Muscle of arm (tissue), 12 donors: ENCODE results near the gene SCLY. TPM values are rescaled to one million over a fixed set of nuclear protein-coding genes. Genes with fewer than 3 reads are reported as not detected.

Experiments used
- DNase-seq: peaks from one replicate; pipeline ENCODE4 v3.0.0-alpha.2; 2013
- polyA plus RNA-seq, 12 donors: library from polyadenylated mRNA; unstranded; fragments of 120-200 nt; gene quantifications; one replicate each; pipeline ENCODE4 v1.2.1, GENCODE V29; 2013; ENCODE audit not compliant: insufficient read length in 12 of 12

SCLY gene
- polyA plus RNA-seq, 12 donors, result 7.7 to 13.9 (median 10.2) TPM; not detected in 1

DNA sequence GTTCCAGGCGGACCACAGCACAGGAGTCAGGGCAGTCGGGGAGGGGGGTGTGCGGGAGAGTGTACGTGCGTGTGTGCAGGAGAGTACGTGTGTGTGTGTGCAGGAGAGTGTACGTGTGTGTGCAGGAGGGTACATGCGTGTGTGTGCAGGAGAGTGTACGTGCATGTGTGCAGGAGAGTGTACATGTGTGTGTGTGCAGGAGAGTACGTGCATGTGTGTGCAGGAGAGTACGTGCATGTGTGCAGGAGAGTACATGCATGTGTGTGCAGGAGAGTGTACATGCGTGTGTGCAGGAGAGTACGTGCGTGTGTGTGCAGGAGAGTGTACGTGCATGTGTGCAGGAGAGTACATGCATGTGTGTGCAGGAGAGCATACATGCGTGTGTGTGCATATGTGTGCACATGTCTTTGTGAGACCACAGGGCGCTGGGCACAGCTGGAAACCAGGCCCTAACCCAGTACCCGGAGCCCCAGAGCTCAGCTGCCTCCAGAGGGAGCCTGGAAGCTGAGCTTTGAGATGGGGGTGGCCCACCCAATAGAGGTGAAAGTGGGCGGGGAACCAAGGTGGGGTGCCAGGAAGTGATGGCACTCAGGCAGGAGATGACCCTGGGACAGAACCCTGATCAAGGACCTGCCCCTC, 63.8 kb downstream of the SCLY start:
- no peak for DNase-seq

DNA sequence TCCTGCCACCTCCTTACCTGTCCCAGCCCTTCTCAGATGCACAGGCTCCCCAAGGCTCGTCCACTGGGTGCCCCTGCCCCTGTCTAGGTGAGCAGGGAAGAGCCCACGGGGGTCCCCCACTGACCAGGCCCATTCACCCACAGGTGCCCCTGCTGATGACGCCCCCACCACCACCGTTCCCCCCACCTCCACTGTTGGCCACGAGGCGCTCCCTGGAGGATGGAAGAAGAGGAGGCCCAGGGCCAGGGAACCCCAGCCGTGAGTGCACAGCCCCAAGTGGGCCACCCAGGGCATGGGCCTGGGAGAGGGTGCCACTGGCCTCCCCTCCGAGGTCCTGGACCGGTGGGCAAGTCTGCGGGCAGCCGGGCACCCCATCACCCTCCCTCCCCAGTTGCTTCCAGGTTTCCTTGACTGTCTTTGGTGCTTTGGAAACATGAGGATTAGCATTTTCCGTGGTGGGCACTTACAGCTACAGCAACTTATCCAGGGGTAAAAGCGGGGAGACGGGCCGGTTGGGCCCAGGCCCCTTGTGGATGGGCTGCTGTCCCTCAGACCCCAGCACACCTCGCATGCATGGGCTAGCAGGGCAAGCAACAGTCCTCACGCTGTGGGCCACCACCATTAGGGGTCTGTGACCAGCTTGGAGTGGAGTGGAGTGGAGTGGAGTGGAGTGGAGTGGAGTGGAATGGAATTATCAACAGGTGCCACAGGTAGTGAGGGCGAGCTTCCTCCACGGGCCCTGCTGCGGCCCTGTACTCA, 64.5 kb downstream of the SCLY start:
- no peak for DNase-seq

DNA sequence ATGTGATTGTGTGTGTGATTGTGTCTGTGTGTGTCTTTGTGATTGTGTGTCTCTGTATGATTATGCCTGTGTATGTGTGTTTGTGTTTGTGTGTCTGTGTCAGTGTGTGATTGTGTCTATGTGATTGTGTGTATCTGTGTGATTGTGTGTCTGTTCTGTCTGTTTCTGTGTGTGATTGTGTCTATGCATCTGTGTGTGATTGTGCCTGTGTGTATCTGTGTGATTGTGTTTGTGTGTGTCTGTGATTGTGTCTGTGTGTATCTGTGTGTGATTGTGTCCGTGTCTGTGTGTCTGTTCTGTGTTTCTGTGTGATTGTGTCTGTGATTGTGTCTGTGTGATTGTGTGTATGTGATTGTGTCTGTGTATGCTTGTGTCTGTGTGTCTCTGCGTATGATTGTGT, 65.5 kb downstream of the SCLY start:
- DNase-seq, result no peak

DNA sequence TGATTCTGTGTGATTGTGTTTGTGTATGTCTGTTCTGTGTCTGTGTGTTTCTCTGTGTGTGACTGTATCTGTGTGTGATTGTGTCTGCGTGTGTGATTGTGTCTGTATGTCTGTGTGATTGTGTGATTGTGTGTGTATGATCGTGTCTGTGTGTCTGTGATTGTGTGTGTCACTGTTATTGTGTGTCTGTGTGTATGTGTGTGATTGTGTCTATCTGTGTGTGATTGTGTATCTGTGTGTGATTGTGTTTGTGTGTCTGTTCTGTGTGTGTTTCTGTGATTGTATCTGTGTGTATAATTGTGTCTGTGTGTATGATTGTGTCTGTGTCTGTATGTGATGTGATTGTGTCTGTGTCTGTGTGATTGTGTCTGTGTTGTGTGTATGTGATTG, 66.0 kb downstream of the SCLY start:
- DNase-seq, result no peak

DNA sequence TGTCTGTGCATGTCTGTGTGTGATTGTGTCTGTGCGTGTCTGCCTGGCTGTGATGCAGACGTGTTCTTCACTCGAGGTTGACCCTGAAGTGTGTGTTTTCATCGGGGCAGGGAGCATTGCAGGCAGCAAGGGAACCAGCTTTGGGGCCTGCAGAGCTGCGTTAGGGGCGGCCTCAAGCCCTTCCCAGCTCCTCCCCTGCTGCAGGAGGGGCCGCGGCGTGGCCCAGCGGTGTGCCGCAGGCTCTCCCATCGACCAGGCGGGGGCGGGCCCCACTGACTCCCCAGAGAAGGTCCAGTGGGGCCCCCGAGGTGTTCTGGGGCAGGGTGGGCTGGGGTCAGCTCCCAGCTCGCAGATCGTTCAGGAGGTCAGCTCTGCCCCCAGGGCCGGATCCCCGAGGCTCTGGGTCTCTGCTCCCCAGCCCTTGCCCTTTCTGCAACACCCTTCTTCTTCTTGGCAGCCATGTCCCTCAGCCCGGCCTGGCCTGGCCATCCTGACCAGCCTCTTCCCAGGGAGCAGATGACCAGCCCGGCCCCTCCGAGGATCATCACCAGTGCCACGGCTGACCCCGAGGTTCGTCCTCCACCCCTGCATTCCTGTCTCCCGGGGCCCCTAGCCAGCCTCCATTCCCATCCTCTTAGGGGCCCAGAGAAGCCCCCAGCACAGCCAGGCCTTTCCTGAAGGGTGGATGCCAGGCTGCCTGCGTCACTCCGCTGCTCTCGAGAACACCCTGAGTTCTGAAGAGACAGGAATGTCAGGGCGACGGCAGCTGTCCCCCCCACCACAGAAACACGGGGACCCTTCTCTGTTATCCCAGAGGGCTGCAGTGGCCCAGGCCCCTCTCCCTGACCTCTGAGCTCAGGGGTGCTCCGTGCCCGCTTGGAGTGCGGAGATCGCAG, 66.6 kb downstream of the SCLY start:
- DNase-seq, result peak; percentile 35

DNA sequence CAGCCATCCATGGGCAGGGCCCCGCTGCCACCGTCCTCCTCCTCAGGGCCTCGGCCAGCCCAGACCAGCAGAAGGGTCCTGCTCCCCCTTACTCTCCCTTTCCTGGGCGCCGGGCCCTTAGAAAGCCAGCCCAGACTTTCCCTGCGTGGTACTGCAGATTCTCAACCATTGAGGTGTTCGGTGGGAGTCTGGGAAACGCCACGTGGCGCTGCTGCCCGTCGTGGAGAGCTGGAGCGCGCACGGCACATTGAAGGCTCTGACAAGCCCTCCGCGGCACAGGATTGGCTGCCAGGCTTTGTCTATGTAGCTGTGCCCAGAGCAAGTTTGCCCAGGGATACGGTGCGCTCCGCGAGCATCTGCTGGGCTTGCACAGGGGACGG, 67.2 kb downstream of the SCLY start:
- DNase-seq, result no peak

DNA sequence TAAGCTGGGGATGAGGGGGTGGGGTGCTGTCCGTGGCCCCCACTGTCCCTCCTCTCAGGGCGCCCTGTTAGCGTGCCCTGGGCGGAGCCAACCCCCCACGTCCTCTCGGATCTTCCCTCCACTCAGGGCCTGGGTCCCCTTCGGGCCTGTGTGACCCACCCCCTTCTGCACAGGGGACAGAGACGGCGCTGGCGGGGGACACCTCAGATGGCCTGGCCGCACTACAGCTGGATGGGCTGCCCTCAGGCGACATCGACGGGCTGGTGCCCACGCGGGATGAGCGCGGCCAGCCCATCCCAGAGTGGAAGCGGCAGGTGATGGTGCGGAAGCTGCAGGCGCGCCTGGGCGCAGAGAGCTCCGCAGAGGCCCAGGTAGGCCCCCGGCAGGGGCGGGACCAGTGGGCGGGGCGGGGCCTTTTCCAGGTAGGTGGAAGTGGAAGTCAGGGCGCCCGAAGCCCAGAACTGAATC, 67.8 kb downstream of the SCLY start:
- no peak for DNase-seq

DNA sequence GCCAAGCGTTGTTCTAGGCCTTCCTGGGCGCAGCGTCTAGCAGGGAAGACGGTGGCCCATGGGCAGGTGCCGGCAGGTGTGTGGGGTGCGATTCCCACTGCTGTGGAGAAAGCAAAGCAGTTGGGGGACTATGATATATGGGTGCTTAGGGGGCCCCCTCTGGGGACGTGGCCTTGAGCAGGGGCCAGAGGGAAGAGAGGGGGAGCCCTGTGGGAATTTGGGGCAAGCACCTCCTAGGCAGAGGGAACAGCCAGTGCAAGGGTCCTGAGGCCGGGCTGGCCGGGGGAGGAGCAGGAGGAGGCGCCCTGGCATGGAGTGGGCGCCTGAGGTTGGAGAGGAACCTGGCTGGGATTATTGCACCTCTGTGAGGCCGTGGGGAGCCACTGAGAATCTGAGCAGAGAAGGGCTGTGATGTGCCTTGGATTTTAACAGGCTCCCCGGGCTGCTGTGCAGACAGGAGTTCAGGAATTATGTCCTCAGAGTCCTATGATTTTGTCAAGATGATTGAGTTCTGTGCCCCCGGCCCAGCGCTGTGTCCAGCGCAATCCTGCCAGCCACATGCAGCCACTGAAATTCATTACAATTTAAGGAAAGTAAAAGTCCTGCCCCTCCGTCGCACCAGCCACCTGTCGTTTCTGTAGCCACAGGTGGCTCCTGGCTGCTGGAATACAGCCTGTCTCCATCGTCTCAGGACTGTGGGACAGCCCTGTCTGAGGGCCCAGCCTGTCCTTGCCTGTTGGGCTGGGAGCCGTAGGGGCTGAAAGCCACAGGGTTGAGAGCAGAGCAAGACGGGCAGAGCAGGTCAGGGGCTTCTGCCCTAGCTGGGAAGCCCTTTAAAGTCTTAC, 68.6 kb downstream of the SCLY start:
- no peak for DNase-seq

DNA sequence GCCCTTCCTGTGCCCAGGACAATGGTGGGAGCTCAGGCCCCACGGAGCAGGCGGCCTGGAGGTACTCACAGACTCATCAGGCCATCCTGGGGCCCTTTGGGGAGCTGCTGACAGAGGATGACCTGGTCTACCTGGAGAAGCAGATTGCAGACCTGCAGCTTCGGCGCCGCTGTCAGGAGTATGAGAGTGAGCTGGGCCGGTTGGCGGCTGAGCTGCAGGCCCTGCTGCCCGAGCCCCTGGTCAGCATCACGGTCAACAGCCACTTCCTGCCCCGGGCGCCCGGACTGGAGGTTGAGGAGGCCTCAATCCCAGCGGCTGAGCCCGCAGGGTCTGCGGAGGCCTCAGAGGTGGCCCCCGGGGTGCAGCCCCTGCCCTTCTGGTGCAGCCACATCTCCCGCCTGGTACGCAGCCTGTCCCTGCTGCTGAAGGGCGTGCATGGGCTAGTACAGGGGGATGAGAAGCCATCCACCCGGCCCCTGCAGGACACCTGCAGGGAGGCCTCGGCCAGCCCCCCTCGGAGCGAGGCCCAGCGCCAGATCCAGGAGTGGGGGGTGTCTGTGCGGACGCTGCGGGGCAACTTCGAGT, 69.4 kb downstream of the SCLY start:
- DNase-seq, result no peak

DNA sequence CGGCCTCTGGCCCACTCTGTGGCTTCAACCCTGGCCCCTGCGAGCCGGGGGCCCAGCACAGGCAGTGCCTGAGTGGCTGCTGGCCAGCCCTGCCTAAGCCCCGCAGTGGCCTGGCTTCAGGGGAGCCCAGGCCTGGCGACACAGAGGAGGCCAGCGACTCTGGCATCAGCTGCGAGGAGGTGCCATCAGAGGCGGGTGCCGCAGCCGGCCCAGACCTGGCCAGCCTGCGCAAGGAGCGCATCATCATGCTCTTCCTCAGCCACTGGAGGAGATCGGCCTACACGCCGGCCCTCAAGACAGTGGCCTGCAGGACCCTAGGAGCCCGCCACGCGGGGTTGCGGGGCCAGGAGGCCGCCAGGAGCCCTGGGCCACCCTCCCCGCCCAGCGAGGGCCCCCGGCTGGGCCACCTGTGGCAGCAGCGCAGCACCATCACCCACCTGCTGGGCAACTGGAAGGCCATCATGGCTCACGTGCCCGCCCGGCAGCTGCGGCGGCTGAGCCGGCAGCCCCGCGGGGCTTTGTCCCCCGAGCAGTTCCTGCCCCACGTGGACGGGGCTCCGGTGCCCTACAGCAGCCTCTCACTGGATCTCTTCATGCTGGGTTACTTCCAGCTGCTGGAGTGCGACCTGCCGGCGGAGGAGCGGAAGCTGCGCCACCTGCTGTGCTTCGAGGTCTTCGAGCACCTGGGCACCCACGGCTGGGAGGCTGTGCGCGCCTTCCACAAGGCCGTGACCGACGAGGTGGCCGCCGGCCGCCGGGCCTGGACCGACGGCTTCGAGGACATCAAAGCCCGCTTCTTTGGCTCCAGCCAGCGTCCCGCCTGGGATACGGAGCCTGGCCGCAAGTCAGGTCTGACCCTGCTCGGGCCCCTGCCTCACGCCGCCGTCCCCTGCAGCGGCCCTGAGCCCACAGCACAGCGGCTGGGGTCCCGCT, 70.2 kb downstream of the SCLY start:
- DNase-seq, result no peak

DNA sequence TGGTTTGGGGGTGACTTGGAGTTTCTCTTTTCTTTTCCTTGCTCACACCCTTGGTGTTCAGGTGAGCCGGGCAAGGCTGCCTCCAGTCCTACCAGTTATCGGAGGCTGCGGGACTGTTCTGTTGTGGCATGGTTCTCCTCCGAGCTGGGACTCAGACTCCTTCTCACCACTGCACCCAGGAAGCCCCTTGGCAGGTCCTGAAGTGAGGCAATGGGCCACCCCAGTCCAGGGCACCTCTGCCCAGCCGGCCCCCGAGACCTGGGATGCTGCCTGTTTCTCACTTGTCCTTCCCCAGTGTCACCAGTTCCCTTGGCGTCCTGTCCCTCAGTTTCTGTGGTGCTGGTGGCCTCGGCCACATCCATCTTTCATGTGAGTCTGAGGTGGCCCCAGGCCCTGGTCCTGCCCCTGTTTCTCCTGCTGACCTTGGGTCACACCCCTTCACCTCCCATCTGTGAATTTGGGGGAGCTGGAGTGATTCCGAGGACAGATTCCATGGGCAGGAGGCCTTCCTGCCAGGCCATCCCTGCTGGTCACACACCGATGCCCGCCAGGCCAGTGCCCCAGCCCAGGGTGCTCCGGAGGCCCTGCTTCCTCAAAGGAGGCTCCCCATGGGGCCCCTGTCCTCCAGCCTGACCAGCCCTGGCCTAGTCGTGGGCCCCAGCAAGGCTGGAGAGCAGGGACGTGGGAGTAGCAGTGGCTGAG, 71.1 kb downstream of the SCLY start:
- DNase-seq, result no peak

DNA sequence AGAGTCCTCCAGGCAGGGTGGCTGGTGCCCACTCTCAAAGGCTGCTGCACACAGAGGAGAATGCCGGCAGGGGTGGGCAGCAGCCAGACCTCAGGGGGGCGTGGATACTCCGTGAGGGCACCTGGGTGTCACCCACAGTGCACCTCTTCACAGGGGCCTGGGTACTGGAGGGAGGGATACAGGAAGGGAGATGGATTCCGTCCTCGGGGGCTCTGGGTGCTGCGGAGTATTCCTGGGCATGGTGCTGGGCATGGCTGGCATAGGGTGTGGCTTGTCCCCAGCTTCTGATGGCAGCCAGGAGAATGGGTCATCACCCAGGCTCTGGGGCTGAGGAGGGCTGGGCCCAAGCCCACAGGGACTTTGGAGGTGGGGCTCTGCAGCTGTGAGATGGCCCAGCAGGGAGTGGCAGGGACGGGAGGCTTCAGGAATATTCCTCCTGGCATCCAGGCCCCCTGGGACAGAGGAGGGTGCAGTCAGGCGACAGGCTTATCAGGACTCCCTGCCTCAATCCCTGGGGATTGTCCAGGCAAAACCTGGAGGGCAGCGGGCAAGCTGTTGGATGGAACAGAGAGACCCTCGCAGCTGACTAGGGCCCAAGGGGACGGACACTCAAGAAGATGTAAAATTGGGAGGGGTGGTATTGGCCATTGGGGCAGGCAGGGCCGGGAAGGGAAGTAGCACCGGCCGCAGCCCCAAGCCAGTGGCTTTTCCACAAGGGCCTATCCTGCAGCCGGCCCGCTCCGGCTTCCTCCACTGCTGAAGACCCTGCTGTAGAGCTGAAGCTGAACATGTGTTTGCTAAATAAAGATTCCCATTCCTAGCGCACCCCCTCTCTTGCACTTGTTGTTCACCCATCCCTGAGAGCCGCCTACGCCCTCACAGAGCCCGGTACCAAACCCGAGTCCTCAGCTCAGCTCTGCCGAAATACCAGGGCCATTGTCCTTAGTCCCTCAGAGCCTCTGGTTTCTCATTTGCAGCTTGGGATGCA, 72.0 kb downstream of the SCLY start:
- DNase-seq, result no peak

DNA sequence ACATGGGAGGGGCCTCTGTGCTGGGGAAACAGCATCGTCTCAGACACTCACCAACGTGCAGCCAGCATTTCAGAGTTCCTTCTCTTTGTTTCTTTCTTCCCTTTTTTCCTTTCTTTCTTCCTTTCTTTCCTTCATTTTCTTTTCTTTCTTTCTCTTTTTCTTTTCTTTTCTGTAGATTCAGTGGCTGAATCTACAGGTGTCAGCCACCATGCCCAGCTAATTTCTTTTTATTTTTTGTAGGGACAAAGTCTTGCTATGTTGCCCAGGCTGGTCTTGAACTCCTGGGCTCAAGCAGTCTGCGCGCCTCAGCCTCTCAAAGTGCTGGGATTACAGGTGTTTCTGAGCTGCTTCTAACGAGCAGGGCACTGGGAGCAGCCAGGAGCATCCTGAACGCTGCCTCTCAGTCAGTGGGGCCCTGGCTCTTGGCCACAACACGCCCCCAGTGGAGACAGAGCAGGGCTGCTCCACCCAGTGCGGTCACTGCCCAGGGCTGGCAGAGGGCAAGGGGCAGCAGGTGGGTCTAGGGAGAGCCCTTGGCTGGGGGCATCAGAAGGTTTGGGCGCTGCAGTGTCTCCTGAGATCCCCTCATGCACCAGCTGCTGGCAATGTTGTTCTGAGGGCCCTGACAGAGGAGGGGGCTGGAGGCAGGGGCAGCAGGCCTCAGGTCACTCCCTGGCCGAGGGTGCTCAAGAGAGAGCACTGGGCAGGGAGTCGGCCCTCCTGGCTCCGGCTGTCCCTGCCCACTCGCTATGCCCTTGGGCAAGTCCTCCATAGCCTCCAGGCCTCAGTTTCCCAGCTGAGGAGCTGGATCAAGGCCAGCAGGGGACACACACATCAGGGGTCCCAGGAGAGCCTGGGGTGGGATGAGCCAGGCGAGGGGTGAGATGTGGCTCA, 72.9 kb downstream of the SCLY start:
- DNase-seq, result no peak

DNA sequence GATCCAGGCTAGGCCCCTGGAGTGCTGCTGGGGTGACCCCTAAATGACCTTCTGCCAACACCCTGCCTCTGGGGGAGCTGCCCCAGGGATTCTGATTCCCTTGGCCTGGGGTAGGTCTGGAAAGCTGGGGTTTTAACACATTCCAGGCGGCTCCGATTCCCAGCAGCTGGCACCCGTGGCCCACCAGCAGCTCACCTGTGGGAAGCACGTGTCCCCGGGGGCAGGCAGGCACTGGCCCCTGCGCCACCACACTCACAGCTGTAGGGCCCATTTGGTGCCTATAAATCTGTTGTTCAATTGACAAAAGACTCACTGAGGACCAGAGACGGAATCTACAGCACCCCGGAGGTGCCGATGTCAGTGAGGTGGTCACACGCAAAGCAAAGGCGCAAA, 73.6 kb downstream of the SCLY start:
- DNase-seq, result no peak

DNA sequence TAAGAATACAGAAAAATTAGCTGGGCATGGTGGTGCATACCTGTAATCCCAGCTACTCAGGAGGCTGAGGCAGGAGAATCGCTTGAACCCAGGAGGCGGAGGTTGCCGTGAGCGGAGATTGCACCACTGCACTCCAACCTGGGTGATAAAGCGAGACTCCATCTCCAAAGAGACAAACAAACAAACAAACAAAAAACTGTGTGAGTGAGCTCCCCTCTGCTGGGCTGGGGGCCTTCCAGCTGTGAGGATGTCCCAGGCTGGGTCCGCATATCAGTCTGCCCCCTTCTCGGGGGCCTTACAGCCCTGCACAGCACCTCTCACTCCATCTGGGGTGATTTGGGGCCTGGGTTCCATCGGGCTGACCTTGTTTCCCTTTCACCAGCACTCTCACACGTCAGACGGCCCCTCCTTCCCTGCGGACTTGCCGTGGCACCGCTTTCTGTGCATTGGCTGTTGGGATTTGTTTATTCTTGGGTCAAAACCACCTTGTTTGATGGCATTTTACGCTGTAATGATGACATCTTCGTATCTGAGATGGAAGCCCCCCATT, 74.9 kb downstream of the SCLY start:
- DNase-seq, result no peak

DNA sequence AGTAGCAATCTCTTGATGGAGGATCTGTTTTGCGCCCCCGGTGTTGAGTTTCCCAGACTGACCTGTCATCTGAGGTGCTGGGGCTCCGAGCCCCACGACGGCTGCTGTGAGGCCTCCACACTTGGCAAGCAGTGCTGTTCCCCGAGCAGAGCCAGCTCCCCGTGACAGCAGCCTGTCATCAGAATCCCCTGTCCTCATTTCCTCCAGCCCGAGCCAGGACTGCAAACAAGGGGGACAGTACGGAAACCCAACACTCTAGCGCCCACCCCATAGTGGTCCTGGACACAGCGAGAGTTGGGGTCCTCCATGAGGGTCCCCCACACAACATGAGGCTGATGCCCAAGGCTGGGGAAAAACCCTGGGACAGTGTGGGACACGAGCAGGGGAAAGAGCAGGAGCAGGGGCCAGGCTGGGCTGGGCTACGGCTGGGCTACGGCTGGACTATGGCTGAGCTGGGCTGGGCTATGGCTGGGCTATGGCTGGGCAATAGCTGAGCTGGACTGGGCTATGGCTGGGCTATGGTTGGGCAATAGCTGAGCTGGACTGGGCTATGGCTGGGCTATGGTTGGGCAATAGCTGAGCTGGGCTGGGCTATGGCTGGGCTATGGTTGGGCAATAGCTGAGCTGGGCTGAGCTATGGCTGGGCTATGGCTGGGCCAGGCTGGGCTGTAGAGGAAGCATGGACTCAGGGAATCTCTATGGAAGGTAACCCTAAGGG, 76.2 kb downstream of the SCLY start:
- DNase-seq, result no peak
